MCF 10A (cell line): ENCODE measurements around the gene EEF2KMT. TPM values are rescaled to one million over a fixed set of nuclear protein-coding genes. Genes with fewer than 3 reads are reported as not detected.
"Not testable (repeated sequence)": the region's sequence is repeated elsewhere in the genome, so short reads cannot be mapped to it uniquely, and the experiment has no call there.

Source experiments
- BruUV-seq: library from RNA; stranded (reverse); fragments of 400-500 nt; replicated peaks from 2 replicates; lab custom pipeline; 2021; lab: Mats Ljungman, UMichigan
- CTCF ChIA-PET: fragments of 300-600 bp; sonication (Branson Sonifier 250); formaldehyde crosslinking; extraction: SDS; loops from one replicate; lab custom pipeline; 2021; ENCODE audit warnings: antibody characterized with exemption, inconsistent platforms; lab: Yijun Ruan, JAX
- POLR2A ChIA-PET: fragments of 300-600, 350-650 bp; sonication (Branson Sonifier 250); formaldehyde crosslinking; extraction: SDS; loops from one replicate; lab custom pipeline; 2020; ENCODE audit warnings: antibody characterized with exemption, inconsistent platforms; lab: Yijun Ruan, JAX
- DNase-seq: peaks from one replicate; pipeline ENCODE4 v3.0.0-alpha.2; 2018; ENCODE audit not compliant: unreplicated experiment
- H3K27ac Mint-ChIP-seq: one replicate; pipeline ENCODE4 v1.8.0; 2022; ENCODE audit warnings: mild to moderate bottlenecking, low read depth, mixed read lengths; ENCODE audit not compliant: unreplicated experiment
- H3K27me3 Mint-ChIP-seq: one replicate; pipeline ENCODE4 v1.8.0; 2022; ENCODE audit warnings: mixed read lengths; ENCODE audit not compliant: insufficient read depth, unreplicated experiment
- H3K36me3 Mint-ChIP-seq: one replicate; pipeline ENCODE4 v1.8.0; 2022; ENCODE audit warnings: mild to moderate bottlenecking, moderate library complexity, mixed read lengths; ENCODE audit not compliant: insufficient read depth, unreplicated experiment
- H3K4me1 Mint-ChIP-seq: one replicate; pipeline ENCODE4 v1.8.0; 2022; ENCODE audit warnings: mixed read lengths; ENCODE audit not compliant: insufficient read depth, unreplicated experiment
- H3K4me3 Mint-ChIP-seq: one replicate; pipeline ENCODE4 v1.8.0; 2022; ENCODE audit warnings: mild to moderate bottlenecking, moderate library complexity, mixed read lengths; ENCODE audit not compliant: unreplicated experiment
- H3K9me3 Mint-ChIP-seq: one replicate; pipeline ENCODE4 v1.8.0; 2022; ENCODE audit warnings: mixed read lengths; ENCODE audit not compliant: unreplicated experiment
- intact Hi-C: fragments of 100-400 bp; cut with micrococcal nuclease; formaldehyde crosslinking; loops from 2 replicates; pipeline ENCODE4 v1.14.1; 2022
- total RNA-seq: library from RNA; stranded (reverse); gene quantifications from 2 replicates; pipeline ENCODE4 v1.2.3, GENCODE V29; 2022
- TF ChIP-seq, protein P1 (sequence below): fragments of 200-600 bp; IDR thresholded peaks from one replicate; pipeline ENCODE4 v1.8.0; 2022; ENCODE audit warnings: antibody characterized with exemption, mild to moderate bottlenecking; ENCODE audit not compliant: unreplicated experiment

Gene EEF2KMT
- total RNA-seq, 1 experiment from 2014 or later, result 25.8 TPM

DNA sequence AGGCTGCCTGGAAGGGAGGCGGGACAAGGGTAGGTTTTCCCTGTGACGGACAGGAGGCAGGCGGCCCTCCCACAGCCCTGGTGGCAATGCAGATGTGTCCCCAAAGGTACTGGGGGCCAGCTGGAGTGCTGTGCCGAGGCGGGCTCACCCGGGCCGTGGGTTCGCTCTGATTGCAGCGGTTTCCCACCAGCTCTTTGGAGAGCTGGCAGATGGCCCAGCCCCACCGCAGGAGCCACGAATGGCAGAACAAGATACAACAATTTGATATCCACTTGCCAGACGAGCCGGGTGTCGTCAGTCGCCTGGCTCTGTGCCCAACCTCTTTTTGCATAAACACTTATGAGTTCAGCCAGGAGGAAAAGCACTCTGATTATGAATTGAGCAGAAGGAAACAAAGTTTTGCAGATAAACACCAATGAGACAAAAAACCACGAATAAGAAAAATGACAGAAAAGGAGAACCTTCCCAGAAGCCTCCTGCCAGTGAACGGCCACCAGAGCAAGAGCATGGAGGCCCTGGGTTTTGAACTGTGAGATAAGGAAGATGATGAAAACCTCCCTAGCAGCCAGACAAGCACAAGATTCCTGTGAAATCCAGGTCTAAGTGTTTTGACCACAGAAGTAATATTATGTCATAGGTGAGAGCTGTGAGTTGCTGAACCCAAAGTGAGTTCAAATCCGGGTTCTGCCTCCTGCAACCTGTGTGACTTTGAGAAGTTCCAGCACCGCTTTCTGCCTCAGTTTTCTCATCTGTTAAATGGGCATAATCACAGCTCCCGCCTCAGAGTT is 19.9 kb upstream of the EEF2KMT start:
- POLR2A ChIA-PET, H3K4me1 Mint-ChIP-seq, H3K36me3 Mint-ChIP-seq, H3K4me3 Mint-ChIP-seq, H3K27ac Mint-ChIP-seq, CTCF ChIA-PET, H3K9me3 Mint-ChIP-seq, BruUV-seq, intact Hi-C loops: not testable (repeated sequence)
- peaks cover 33% of the 10 kb centered on the region for H3K27me3 Mint-ChIP-seq
- peak; percentile 4 for DNase-seq

DNA sequence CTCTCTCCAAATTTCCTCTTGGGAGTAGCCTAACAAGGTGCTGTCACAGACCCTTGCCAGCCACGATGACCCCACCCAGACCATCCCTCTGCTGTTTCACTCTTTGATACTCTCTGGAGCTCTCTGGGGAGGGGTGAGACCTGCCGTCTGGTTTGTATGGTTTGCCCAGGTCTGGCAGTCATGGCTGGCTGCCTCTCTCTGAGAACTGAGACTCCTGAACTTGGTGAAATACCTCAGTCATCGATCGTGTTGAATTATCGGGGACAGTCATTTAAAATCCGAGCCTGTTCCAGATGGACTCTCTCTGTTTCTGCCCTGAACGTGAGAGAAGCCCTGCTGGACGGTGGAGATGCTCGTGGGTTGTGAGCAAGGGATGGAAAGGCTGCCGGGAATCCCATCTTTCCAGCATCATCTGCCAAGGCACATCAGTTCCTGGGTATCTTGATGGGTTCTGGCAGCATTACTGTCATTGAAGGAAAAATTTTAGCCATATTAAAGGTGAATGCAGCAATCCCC is 19.2 kb upstream of the EEF2KMT start:
- H3K4me3 Mint-ChIP-seq, result not testable (repeated sequence)

DNA sequence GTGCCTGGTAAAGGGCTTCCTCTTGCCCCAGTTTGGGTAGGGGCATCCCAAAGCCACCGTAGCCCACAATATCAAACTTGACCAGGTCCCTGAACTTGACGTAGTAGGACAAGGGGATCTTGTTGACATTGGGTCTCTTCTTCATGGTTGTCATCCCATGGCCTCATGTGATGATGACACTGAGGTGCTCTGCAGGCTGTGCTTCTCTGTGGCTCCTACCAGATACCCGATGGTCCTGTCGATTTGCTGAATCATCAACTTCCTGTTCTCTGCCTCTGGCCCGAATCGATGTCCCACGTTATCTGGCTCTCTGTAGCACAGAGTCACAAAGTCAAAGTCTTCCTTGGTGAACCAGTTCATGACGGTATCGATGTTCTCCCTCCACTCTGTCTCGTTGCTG is 13.3 kb upstream of the EEF2KMT start:
- H3K4me1 Mint-ChIP-seq, H3K27me3 Mint-ChIP-seq, H3K36me3 Mint-ChIP-seq, intact Hi-C loops, H3K27ac Mint-ChIP-seq, POLR2A ChIA-PET, H3K4me3 Mint-ChIP-seq, DNase-seq, H3K9me3 Mint-ChIP-seq, CTCF ChIA-PET, BruUV-seq: not testable (repeated sequence)

More for the DNA sequence above, 19.2 kb upstream of the EEF2KMT start:
- intact Hi-C loops, CTCF ChIA-PET, H3K9me3 Mint-ChIP-seq, BruUV-seq, POLR2A ChIA-PET, DNase-seq, H3K27ac Mint-ChIP-seq, H3K36me3 Mint-ChIP-seq, H3K4me1 Mint-ChIP-seq: not testable (repeated sequence)
- peaks cover 31% of the 10 kb centered on the region for H3K27me3 Mint-ChIP-seq

DNA sequence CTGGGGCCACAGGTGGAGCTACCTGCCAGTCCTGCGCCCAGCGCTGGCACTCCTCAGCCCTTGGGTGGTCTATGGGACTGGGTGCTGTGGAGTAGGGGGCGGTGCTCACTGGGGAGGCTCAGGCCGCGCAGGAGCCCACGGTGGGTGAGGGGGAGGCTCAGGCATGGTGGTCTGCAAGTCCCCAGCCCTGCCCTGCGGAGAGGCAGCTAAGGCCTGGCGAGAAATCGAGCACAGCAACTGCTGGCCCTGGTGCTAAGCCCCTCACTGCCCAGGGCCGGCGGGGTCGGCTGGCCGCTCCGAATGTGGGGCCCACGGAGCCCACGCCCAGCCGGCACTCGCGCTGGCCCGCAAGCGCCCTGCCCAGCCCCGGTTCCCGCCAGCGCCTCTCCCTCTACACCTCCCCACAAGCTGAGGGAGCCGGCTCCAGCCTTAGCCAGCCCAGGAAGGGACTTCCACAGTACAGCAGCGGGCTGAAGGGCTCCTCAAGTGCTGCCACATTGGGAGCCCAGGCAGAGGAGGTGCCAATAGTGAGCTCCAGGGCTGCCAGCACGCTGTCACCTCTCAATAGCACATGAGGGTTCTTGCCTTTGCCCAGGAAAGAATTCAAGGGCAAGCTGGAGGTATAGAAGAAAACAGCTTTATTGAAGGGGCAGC is 11.0 kb upstream of the EEF2KMT start:
- intact Hi-C loops, result no loop called here
- no peak overlapping the region for H3K4me3 Mint-ChIP-seq
- H3K27ac Mint-ChIP-seq, result no peak overlapping the region
- no TSS peak for BruUV-seq
- CTCF ChIA-PET, result interaction anchor here (0.6 to 0.9 kb wide), 3 partner anchors 16 to 61 kb away, joined by 3 to 4 read pairs (median 3); no protein-coding TSS in a partner anchor
- no peak for DNase-seq
- H3K4me1 Mint-ChIP-seq, result no peaks in the 10 kb centered on the region
- no peaks in the 10 kb centered on the region for H3K27me3 Mint-ChIP-seq
- POLR2A ChIA-PET, result interaction anchor here (0.7 kb wide), 1 partner anchor 631 kb away, joined by 3 read pairs; no protein-coding TSS in a partner anchor
- H3K9me3 Mint-ChIP-seq, result no peaks in the 10 kb centered on the region
- no peaks in the 10 kb centered on the region for H3K36me3 Mint-ChIP-seq
- TF ChIP-seq, protein P1, sequence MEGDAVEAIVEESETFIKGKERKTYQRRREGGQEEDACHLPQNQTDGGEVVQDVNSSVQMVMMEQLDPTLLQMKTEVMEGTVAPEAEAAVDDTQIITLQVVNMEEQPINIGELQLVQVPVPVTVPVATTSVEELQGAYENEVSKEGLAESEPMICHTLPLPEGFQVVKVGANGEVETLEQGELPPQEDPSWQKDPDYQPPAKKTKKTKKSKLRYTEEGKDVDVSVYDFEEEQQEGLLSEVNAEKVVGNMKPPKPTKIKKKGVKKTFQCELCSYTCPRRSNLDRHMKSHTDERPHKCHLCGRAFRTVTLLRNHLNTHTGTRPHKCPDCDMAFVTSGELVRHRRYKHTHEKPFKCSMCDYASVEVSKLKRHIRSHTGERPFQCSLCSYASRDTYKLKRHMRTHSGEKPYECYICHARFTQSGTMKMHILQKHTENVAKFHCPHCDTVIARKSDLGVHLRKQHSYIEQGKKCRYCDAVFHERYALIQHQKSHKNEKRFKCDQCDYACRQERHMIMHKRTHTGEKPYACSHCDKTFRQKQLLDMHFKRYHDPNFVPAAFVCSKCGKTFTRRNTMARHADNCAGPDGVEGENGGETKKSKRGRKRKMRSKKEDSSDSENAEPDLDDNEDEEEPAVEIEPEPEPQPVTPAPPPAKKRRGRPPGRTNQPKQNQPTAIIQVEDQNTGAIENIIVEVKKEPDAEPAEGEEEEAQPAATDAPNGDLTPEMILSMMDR, result no peak

DNA sequence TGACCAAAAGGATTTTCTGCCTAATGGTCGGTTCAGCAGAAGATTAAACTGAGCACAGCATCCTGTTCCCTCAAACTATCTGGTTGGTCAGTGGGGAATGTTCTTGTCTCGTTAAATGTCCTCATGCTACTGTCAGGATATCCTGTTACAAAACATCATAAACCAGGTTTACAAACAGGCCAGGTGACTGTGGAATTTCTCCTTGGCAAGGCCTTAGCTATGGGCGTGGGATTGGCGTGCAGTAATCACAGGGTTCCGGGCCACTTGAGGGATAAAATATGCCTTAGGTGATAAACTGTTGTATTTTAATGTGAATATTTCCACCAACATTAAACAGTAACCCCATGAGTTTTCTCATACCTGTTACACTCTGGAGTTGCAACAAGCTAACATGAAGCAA is 7.4 kb upstream of the EEF2KMT start:
- H3K4me1 Mint-ChIP-seq, H3K27me3 Mint-ChIP-seq, H3K9me3 Mint-ChIP-seq, H3K36me3 Mint-ChIP-seq, DNase-seq, BruUV-seq, intact Hi-C loops, H3K4me3 Mint-ChIP-seq, POLR2A ChIA-PET, H3K27ac Mint-ChIP-seq: not testable (repeated sequence)
- CTCF ChIA-PET, result interaction anchor here (0.7 kb wide), 1 partner anchor 263 kb away, joined by 3 read pairs; no protein-coding TSS in a partner anchor

DNA sequence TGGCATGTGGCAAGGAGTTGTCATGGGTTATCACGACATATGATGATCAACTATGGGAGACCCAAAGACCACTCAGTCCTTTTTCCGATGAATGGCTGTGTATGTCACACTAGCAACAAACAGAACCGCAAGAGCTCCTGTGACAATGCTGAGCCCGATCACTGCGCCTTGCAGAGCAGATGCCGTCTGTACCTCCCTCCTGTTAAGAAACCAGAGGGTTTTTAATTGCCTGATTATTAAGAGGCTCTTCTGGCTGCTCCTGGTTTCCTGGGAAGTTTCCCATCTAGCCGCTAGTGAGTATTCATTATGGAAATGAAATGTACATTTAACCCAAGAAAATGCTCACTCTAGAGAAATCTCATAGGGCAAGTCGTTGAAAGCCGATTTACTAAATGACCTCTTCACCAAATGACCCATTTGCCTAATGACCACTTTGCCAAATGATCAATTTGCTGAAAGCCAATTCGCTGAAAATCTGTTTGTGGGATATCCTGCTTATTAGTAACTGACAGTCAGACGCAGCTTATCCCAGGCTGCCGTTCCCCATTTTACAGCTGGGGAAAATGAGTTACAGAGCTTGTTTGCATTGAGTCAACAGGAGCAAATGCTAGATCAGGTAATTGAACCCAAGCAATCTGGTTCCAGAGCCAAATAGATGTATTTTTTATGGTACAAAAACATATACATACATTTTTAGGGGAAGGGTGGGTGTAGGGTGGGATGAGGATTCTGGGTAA is 5.9 kb upstream of the EEF2KMT start:
- H3K9me3 Mint-ChIP-seq, DNase-seq, H3K4me3 Mint-ChIP-seq, POLR2A ChIA-PET, intact Hi-C loops, BruUV-seq, H3K4me1 Mint-ChIP-seq, H3K27ac Mint-ChIP-seq, H3K27me3 Mint-ChIP-seq, H3K36me3 Mint-ChIP-seq: not testable (repeated sequence)
- CTCF ChIA-PET, result interaction anchor here (1.1 kb wide), 1 partner anchor 11 kb away, joined by 3 read pairs; no protein-coding TSS in a partner anchor

DNA sequence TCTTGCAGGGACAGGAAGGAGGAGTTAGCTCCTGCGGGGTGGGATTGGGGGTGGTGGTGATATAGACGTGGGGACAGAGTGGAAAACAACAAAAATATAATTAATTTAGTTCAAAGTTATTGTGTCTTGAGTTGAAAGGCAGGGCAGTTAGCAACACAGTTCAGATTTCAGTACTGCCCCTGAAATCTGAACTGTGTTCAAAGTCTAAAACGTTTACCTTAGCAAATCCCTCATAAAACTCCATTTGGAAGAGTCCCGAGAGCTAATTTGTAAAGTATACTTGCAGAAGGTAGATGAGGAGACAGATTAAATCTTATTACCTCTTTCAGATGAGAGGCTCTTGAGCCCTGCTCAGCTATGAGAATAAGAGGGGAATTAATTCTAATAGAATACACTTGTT is 1.6 kb upstream of the EEF2KMT start:
- BruUV-seq, CTCF ChIA-PET: not testable (repeated sequence)
- POLR2A ChIA-PET, result interaction anchor here (1.0 to 1.2 kb wide), 3 partner anchors 10 to 65 kb away, joined by 4 to 7 read pairs (median 5); partner anchors contain the start of genes ALG1 and NAGPA

More for the DNA sequence above, 1.6 kb upstream of the EEF2KMT start:
- not testable (repeated sequence) for H3K9me3 Mint-ChIP-seq, H3K27me3 Mint-ChIP-seq, H3K27ac Mint-ChIP-seq, DNase-seq, H3K4me3 Mint-ChIP-seq, H3K4me1 Mint-ChIP-seq, H3K36me3 Mint-ChIP-seq
- intact Hi-C loops, result loop anchor here (10.0 kb wide), 1 partner anchor 364 kb away; the partner anchor contains the start of genes ANKS3 and DNAAF8
